Body of pancreas (tissue), 4 donors: ENCODE results near the gene SPCS2. TPM values are rescaled to one million over a fixed set of nuclear protein-coding genes. Genes with fewer than 3 reads are reported as not detected.

ENCODE experiments used
- ATAC-seq: fragments of 150-250 bp; one replicate; pipeline ENCODE4 v1.9.1; 2016
- DNase-seq, 4 donors: peaks; one replicate each; pipeline ENCODE4 v3.0.0-alpha.2; 2019
- H3K27ac ChIP-seq, 4 donors: fragments of 200-600 bp; sonication (generic); 1 replicate in 3 of 4; 2 replicates in 1 of 4; pipeline versions ENCODE4 v1.5.1 to v1.6.1; 2016 to 2019; ENCODE audit warnings: mild to moderate bottlenecking in 1 of 4, mixed read lengths in 1 of 4, moderate library complexity in 1 of 4
- H3K27me3 ChIP-seq, 2 donors: fragments of 200-600 bp; sonication (generic); one replicate each; pipeline ENCODE4 v1.6.0; 2016; ENCODE audit warnings: mild to moderate bottlenecking in 1 of 2
- H3K36me3 ChIP-seq, 2 donors: fragments of 200-600 bp; sonication (generic); replicated peaks in 1 of 2; 2 replicates each; pipeline ENCODE4 v1.5.1; 2016; ENCODE audit warnings: low read depth in 2 of 2; ENCODE audit not compliant: insufficient read depth in 1 of 2
- H3K4me1 ChIP-seq: fragments of 200-600 bp; sonication (generic); one replicate; pipeline ENCODE4 v1.6.0; 2016
- H3K4me3 ChIP-seq, 2 donors: fragments of 200-600 bp; sonication (generic); 1 replicate in 1 of 2; 2 replicates in 1 of 2; pipeline ENCODE4 v1.5.1; 2016 to 2019
- H3K9me3 ChIP-seq, 3 donors: fragments of 200-600 bp; sonication (generic); 1 replicate in 2 of 3; 2 replicates in 1 of 3; pipeline ENCODE4 v1.5.1; 2016
- CTCF ChIP-seq, 7 experiments: fragments of 450-650 bp in 4 of 7; fragments of 200-600 bp in 3 of 7; sonication (generic) in 3 of 7; IDR thresholded peaks; one replicate each; pipeline ENCODE4 v1.5.1; 2016 to 2019; ENCODE audit warnings: antibody characterized with exemption in 7 of 7
- POLR2A ChIP-seq, 3 donors: fragments of 450-650 bp; IDR thresholded peaks; one replicate each; pipeline ENCODE4 v1.6.1; 2016; ENCODE audit warnings: antibody characterized with exemption in 3 of 3, mild to moderate bottlenecking in 2 of 3
- WGBS, 2 donors: methylation state at CpG; one replicate each; pipeline ENCODE4 v1.1.5; 2017; 5-methylcytosine and 5-hydroxymethylcytosine counted together
- intact Hi-C: fragments of 100-400 bp; cut with DNase I; formaldehyde crosslinking; loops from one replicate; pipeline ENCODE4 v1.15.1; 2023
- total RNA-seq, 2 donors: library from RNA; depleted of rRNA; stranded (reverse); fragments of >200 nt; gene quantifications; one replicate each; pipeline ENCODE4 v1.1.0, GENCODE V29; 2016

SPCS2 gene
- total RNA-seq, 2 donors from 2014 or later, result 15.5 to 30.4 TPM

- TF ChIP-seq POLR2A (IDR thresholded peaks at IDR 0.05), result no peak
- no peak for TF ChIP-seq CTCF (IDR thresholded peaks at IDR 0.05)
- Histone ChIP-seq H3K4me1 (peaks cover 55% of the 10 kb centered on the region), H3K9me3 (no peaks in the 10 kb centered on the region), H3K36me3 (no peaks in the 10 kb centered on the region), H3K27me3 (no peaks in the 10 kb centered on the region), H3K4me3 (no peak overlapping the region), H3K27ac (no peak overlapping the region)
- ATAC-seq, result no peak
- intact Hi-C loops, result no loop called here
- WGBS, 2 donors, result 44 to 46% methylated on average over 8 of the region's 8 CpGs
- no peak for DNase-seq
Measured at GRCh38 chr11:74951226-74951625, 2.2 kb downstream of the SPCS2 start.

- Histone ChIP-seq H3K4me3 (no peak overlapping the region), H3K27ac (no peak overlapping the region), H3K9me3 (no peaks in the 10 kb centered on the region), H3K36me3 (no peaks in the 10 kb centered on the region), H3K4me1 (peaks cover 61% of the 10 kb centered on the region), H3K27me3 (no peaks in the 10 kb centered on the region)
- DNase-seq, result no peak
- ATAC-seq, result no peak
- intact Hi-C loops, result no loop called here
- TF ChIP-seq CTCF (IDR thresholded peaks at IDR 0.05), result no peak
- no peak for TF ChIP-seq POLR2A (IDR thresholded peaks at IDR 0.05)
- 52 to 69% methylated on average over 2 of the region's 2 CpGs for WGBS, 2 donors
Measured at GRCh38 chr11:74952752-74953151, 3.7 kb downstream of the SPCS2 start.

- Histone ChIP-seq H3K27ac (no peak overlapping the region), H3K27me3 (no peaks in the 10 kb centered on the region), H3K4me1 (peaks cover 59% of the 10 kb centered on the region), H3K9me3 (no peaks in the 10 kb centered on the region), H3K36me3 (no peaks in the 10 kb centered on the region), H3K4me3 (no peak overlapping the region)
- DNase-seq (no peak), ATAC-seq (no peak)
- no peak for TF ChIP-seq CTCF (IDR thresholded peaks at IDR 0.05)
- TF ChIP-seq POLR2A (IDR thresholded peaks at IDR 0.05), result no peak
- intact Hi-C loops, result no loop called here
- 92 to 99% methylated on average over 5 of the region's 5 CpGs for WGBS, 2 donors
Measured at GRCh38 chr11:74953451-74953850, 4.4 kb downstream of the SPCS2 start.

GRCh38 chr11:74954199-74954598 is 5.1 kb downstream of the SPCS2 start:
- Histone ChIP-seq H3K4me1 (peaks cover 62% of the 10 kb centered on the region), H3K36me3 (no peaks in the 10 kb centered on the region)
- TF ChIP-seq CTCF (IDR thresholded peaks at IDR 0.05) (no peak), POLR2A (IDR thresholded peaks at IDR 0.05) (no peak)

GRCh38 chr11:74956397-74957015 is 7.4 kb downstream of the SPCS2 start:
- no peak overlapping the region for H3K27ac ChIP-seq
- H3K36me3 ChIP-seq, result no peaks in the 10 kb centered on the region
- peaks cover 62% of the 10 kb centered on the region for H3K4me1 ChIP-seq
- WGBS, 2 donors, result 32 to 56% methylated on average over 4 of the region's 4 CpGs
- H3K27me3 ChIP-seq, result no peaks in the 10 kb centered on the region
- TF ChIP-seq POLR2A (IDR thresholded peaks at IDR 0.05), result no peak
- TF ChIP-seq CTCF (IDR thresholded peaks at IDR 0.05), result no peak
- H3K9me3 ChIP-seq, result no peaks in the 10 kb centered on the region
- DNase-seq, result no peak
- no peak for ATAC-seq
- no peak overlapping the region for H3K4me3 ChIP-seq
- intact Hi-C loops, result no loop called here

More at GRCh38 chr11:74954199-74954598, 5.1 kb downstream of the SPCS2 start:
- DNase-seq (no peak), ATAC-seq (no peak)
- Histone ChIP-seq H3K27ac (no peak overlapping the region), H3K27me3 (no peaks in the 10 kb centered on the region), H3K9me3 (no peaks in the 10 kb centered on the region), H3K4me3 (no peak overlapping the region)
- WGBS, 2 donors, result 61 to 76% methylated on average over 1 of the region's 1 CpG
- intact Hi-C loops, result no loop called here
